KOPT-K1 (cell line): ENCODE results near the gene SEMA5A.

ENCODE experiments used
- H3K27ac ChIP-seq: fragments of 200-600 bp; sonication (generic); 2 replicates; pipeline ENCODE4 v1.5.1; 2016; ENCODE audit warnings: antibody characterized with exemption, mild to moderate bottlenecking, low read depth, low read length; ENCODE audit not compliant: poor library complexity, severe bottlenecking
- H3K36me3 ChIP-seq: fragments of 200-600 bp; sonication (generic); 2 replicates; pipeline ENCODE4 v1.5.1; 2017; ENCODE audit warnings: antibody characterized with exemption, mild to moderate bottlenecking, low read length, moderate library complexity; ENCODE audit not compliant: insufficient read depth
- H3K9me3 ChIP-seq: fragments of 200-600 bp; sonication (generic); 2 replicates; pipeline ENCODE4 v1.5.1; 2017; ENCODE audit warnings: antibody characterized with exemption, low read length, mild to moderate bottlenecking; ENCODE audit not compliant: insufficient read depth, poor library complexity, severe bottlenecking

The SEMA5A gene

GRCh38 chr5:9112520-9113291 is 433.2 kb downstream of the SEMA5A start:
- H3K27ac ChIP-seq, result no peak overlapping the region
- H3K9me3 ChIP-seq, result no peaks in the 10 kb centered on the region
- H3K36me3 ChIP-seq, result no peaks in the 10 kb centered on the region

- no peak overlapping the region for H3K27ac ChIP-seq
These were observed 437.7 kb downstream of the SEMA5A start for GRCh38 chr5:9108162-9108561.

GRCh38 chr5:9105851-9106250 is 440.0 kb downstream of the SEMA5A start:
- H3K27ac ChIP-seq, result no peak overlapping the region
- no peaks in the 10 kb centered on the region for H3K36me3 ChIP-seq

More at GRCh38 chr5:9108162-9108561, 437.7 kb downstream of the SEMA5A start:
- Histone ChIP-seq H3K36me3 (no peaks in the 10 kb centered on the region), H3K9me3 (no peaks in the 10 kb centered on the region)

GRCh38 chr5:9104571-9105339 is 441.1 kb downstream of the SEMA5A start:
- no peaks in the 10 kb centered on the region for H3K9me3 ChIP-seq
- no peaks in the 10 kb centered on the region for H3K36me3 ChIP-seq
- H3K27ac ChIP-seq, result no peak overlapping the region

More at GRCh38 chr5:9105851-9106250, 440.0 kb downstream of the SEMA5A start:
- no peaks in the 10 kb centered on the region for H3K9me3 ChIP-seq

GRCh38 chr5:9103290-9103689 is 442.6 kb downstream of the SEMA5A start:
- H3K9me3 ChIP-seq, result no peaks in the 10 kb centered on the region
- H3K36me3 ChIP-seq, result no peaks in the 10 kb centered on the region
- H3K27ac ChIP-seq, result no peak overlapping the region

- Histone ChIP-seq H3K27ac (no peak overlapping the region), H3K9me3 (no peaks in the 10 kb centered on the region), H3K36me3 (no peaks in the 10 kb centered on the region)
These were observed 446.2 kb downstream of the SEMA5A start for GRCh38 chr5:9099689-9100088.

GRCh38 chr5:9098990-9099389 is 446.9 kb downstream of the SEMA5A start:
- no peak overlapping the region for H3K27ac ChIP-seq
- no peaks in the 10 kb centered on the region for H3K9me3 ChIP-seq
- no peaks in the 10 kb centered on the region for H3K36me3 ChIP-seq

GRCh38 chr5:9094582-9094981 is 451.3 kb downstream of the SEMA5A start:
- no peaks in the 10 kb centered on the region for H3K36me3 ChIP-seq
- H3K27ac ChIP-seq, result no peak overlapping the region
- H3K9me3 ChIP-seq, result no peaks in the 10 kb centered on the region

- no peaks in the 10 kb centered on the region for H3K36me3 ChIP-seq
- no peaks in the 10 kb centered on the region for H3K9me3 ChIP-seq
- no peak overlapping the region for H3K27ac ChIP-seq
These were observed 453.8 kb downstream of the SEMA5A start for GRCh38 chr5:9091896-9092662.

- H3K36me3 ChIP-seq, result no peaks in the 10 kb centered on the region
- no peak overlapping the region for H3K27ac ChIP-seq
- no peaks in the 10 kb centered on the region for H3K9me3 ChIP-seq
These were observed 455.4 kb downstream of the SEMA5A start for GRCh38 chr5:9090381-9091026.

GRCh38 chr5:9089893-9090292 is 456.0 kb downstream of the SEMA5A start:
- no peaks in the 10 kb centered on the region for H3K9me3 ChIP-seq
- no peak overlapping the region for H3K27ac ChIP-seq
- H3K36me3 ChIP-seq, result no peaks in the 10 kb centered on the region

- H3K27ac ChIP-seq, result no peak overlapping the region
- H3K9me3 ChIP-seq, result no peaks in the 10 kb centered on the region
- H3K36me3 ChIP-seq, result no peaks in the 10 kb centered on the region
These were observed 462.9 kb downstream of the SEMA5A start for GRCh38 chr5:9082996-9083395.

GRCh38 chr5:9072701-9073100 is 473.2 kb downstream of the SEMA5A start:
- Histone ChIP-seq H3K36me3 (no peaks in the 10 kb centered on the region), H3K9me3 (no peaks in the 10 kb centered on the region), H3K27ac (no peak overlapping the region)

- Histone ChIP-seq H3K9me3 (no peaks in the 10 kb centered on the region), H3K36me3 (no peaks in the 10 kb centered on the region), H3K27ac (no peak overlapping the region)
These were observed 474.4 kb downstream of the SEMA5A start for GRCh38 chr5:9071524-9071923.

GRCh38 chr5:9071074-9071473 is 474.8 kb downstream of the SEMA5A start:
- no peaks in the 10 kb centered on the region for H3K36me3 ChIP-seq
- no peaks in the 10 kb centered on the region for H3K9me3 ChIP-seq
- H3K27ac ChIP-seq, result no peak overlapping the region
